ENCODE data around the gene PCDH8. TPM values are rescaled to one million over a fixed set of nuclear protein-coding genes. Genes with fewer than 3 reads are reported as not detected.

Gene PCDH8
- total and polyA plus RNA-seq, 10 of the 15 experiments (the other 5 are each of a cell fraction or from before 2014, with no cell fraction given): 0.03 to 0.86 (median 0.45) TPM; not detected in 1

- Histone ChIP-seq H3K9me3 (replicated peaks; ENCODE audit: control insufficient read depth, insufficient read depth, low read length) (no peaks in the 10 kb centered on the region), H3K79me2 (ENCODE audit: control insufficient read depth, insufficient read depth, low read length) (no peaks in the 10 kb centered on the region), H3K36me3 (ENCODE audit: control insufficient read depth in 2 of 2, insufficient read depth in 2 of 2, low read length in 1 of 2) (no peaks in the 10 kb centered on the region), H3K4me1 (ENCODE audit: control insufficient read depth, insufficient read depth, low read length) (no peaks in the 10 kb centered on the region), H3K9ac (ENCODE audit: control insufficient read depth, insufficient read depth, low read length) (no peak overlapping the region), H2AFZ (ENCODE audit: control insufficient read depth, low read depth, low read length) (no peak overlapping the region), H3K27me3 (replicated peaks in 1 of 2; ENCODE audit: control insufficient read depth in 2 of 2, insufficient read depth in 2 of 2, low read length in 1 of 2) (peaks cover 0 to 2% of the 10 kb centered on the region in 2 experiments; a peak in 1 of 4 replicates), H4K20me1 (ENCODE audit: control insufficient read depth, insufficient read depth) (no peaks in the 10 kb centered on the region), H3K4me2 (ENCODE audit: control insufficient read depth, insufficient read depth) (no peak overlapping the region), H3K27ac (ENCODE audit: control insufficient read depth, insufficient read depth) (no peak overlapping the region), H3K4me3 (no peak overlapping the region)
- CTCF ChIA-PET: interaction anchor here (0.8 to 4.4 kb wide), 3 partner anchors 36 to 355 kb away, joined by 3 to 23 read pairs (median 4); no protein-coding TSS in a partner anchor
- intact Hi-C loops (cut with micrococcal nuclease; ENCODE audit: unreplicated experiment): no loop called here
- DNase-seq (ENCODE audit: low read depth, low spot score): no peak
- WGBS (ENCODE audit: insufficient coverage, insufficient replicate concordance, low lambda C conversion rate, missing lambda C conversion rate): 46% methylated on average over 5 of the region's 5 CpGs
- POLR2A ChIA-PET: interaction anchor here (0.7 kb wide), 1 partner anchor 54 kb away, joined by 3 read pairs; no protein-coding TSS in a partner anchor
- TF ChIP-seq SKIL (IDR thresholded peaks at IDR 0.05; ENCODE audit: low read depth, poor library complexity, severe bottlenecking) (no peak), E2F8 (IDR thresholded peaks at IDR 0.05; ENCODE audit: low read depth, partially characterized antibody) (no peak), E4F1 (IDR thresholded peaks at IDR 0.05; ENCODE audit: borderline replicate concordance, partially characterized antibody) (no peak), CTCF (IDR thresholded peaks at IDR 0.05 in 2 of 3, conservative IDR thresholded peaks at IDR 0.05 in 1 of 3; ENCODE audit: control insufficient read depth in 2 of 3, extremely low read depth in 1 of 3, insufficient read depth in 1 of 3, low read depth in 3 of 3, low read length in 3 of 3) (no peak), IRF5 (IDR thresholded peaks at IDR 0.05; ENCODE audit: borderline replicate concordance) (no peak), SUZ12 (IDR thresholded peaks at IDR 0.05; ENCODE audit: unreplicated experiment) (no peak), NR2C2 (IDR thresholded peaks at IDR 0.05; ENCODE audit: borderline replicate concordance, control insufficient read depth, insufficient read length, low read depth) (no peak), CREM (IDR thresholded peaks at IDR 0.05; ENCODE audit: low read depth) (no peak)
- ATAC-seq: no peak
- RAD21 ChIA-PET (ENCODE audit: unreplicated experiment): interaction anchor here (0.9 kb wide), 1 partner anchor 74 kb away, joined by 3 read pairs; no protein-coding TSS in a partner anchor
- no TSS peak for BruUV-seq (replicated peaks)
- FAIRE-seq: no peak
- in situ Hi-C loops (cut with MboI): no loop called here
- SMC1A ChIA-PET (ENCODE audit: uncharacterized antibody, unreplicated experiment): interaction anchor here (1.1 to 1.4 kb wide), 2 partner anchors 10 to 74 kb away, joined by 3 to 5 read pairs; no protein-coding TSS in a partner anchor
Measured at GRCh38 chr13:52894413-52894812, 46.0 kb upstream of the PCDH8 start.

Measured in GM12878 (cell line).